CD4-positive, alpha-beta T cell treated with Interleukin-21 for 1 hour (primary cell): ENCODE data around the gene PCBD2.
A peak's percentile ranks its signal among the peaks of the same experiment; 100 is the strongest.
"Not testable (repeated sequence)": the region's sequence is repeated elsewhere in the genome, so short reads cannot be mapped to it uniquely, and the experiment has no call there.

Source experiments
- DNase-seq: peaks from one replicate; pipeline ENCODE4 v3.0.0-alpha.2; 2020

Gene PCBD2

GRCh38 chr5:134904610-134905245 lies at the start of gene PCBD2:
Gene PCBD2, plus strand, starts transcription at chr5:134905131. Its CDS starts 9 bp downstream, at chr5:134905140.
- peak; percentile 94 for DNase-seq

GRCh38 chr5:134856465-134856864 lies 48.5 kb upstream of the PCBD2 start:
- not testable (repeated sequence) for DNase-seq

- DNase-seq = no peak
Observed at GRCh38 chr5:134857401-134857800, 47.5 kb upstream of the PCBD2 start.

DNA sequence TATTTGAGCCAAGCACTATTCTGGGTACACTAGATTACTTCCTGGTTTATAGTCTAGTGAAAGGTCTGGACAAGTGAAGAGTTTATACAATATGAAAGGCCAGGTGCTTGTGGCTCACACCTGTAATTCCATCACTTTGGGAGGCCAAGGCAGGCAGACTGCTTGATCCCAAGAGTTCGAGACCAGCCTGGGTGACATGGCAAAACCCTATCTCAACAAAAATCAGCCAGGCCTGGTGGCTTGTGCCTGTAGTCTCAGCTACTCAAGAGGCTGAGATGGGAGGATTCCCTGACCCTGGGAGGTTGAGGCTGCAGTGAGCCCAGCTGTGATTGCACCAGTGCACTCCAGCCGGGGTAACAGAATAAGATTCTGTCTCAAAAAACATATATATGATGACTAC lies 40.2 kb upstream of the PCBD2 start:
- DNase-seq = no peak

GRCh38 chr5:134873494-134873893 lies 31.4 kb upstream of the PCBD2 start:
- peak; percentile 23 for DNase-seq

GRCh38 chr5:134873987-134874830 lies 30.7 kb upstream of the PCBD2 start, which contains the start of gene TXNDC15:
Gene TXNDC15, plus strand, starts transcription at chr5:134874371. Its CDS starts 57 bp downstream, at chr5:134874428.
- peak; percentile 83 for DNase-seq

GRCh38 chr5:134874831-134875655 lies 29.9 kb upstream of the PCBD2 start:
- DNase-seq = peak; percentile 36

- no peak for DNase-seq
Observed at GRCh38 chr5:134877159-134877558, 27.8 kb upstream of the PCBD2 start.

DNA sequence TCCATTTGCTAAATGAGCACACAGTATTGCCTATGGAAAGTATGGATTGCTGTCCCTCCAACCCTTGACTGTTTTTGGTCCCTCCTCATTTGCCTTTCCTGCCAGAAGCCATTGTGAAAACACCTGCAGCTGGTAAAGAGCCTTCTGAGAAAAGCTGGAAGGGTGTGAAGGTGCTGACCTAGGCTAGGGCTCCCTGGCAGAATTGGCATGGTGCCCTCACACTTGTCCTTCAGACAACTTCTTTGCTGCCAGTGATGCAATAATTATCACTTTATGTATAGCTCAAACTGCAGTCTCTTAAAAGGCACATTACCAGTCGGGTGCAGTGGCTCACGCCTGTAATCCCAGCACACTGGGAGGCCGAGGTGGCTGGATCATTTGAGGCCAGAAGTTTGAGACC lies 26.5 kb upstream of the PCBD2 start:
- no peak for DNase-seq

DNA sequence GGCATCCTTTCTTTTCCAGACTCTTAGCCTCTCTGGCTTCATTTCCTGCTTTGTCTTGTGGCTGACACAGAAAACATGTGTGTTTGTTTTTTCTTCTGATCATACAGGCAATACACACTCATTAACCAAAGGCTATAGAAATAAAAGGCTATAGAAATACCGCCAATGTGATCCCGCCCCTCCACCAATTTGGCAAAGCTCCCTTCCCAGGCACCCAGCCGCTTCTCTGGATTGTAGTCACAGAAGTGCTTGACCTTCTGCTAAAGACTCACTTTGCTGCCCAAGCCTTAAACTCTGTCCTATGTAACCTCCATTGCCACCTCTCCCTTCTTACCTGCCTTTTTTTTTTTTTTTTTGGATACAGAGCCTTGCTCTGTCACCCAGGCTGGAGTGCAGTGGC lies 25.5 kb upstream of the PCBD2 start:
- no peak for DNase-seq

- DNase-seq = not testable (repeated sequence)
Observed at GRCh38 chr5:134880937-134881336, 24.0 kb upstream of the PCBD2 start.

DNA sequence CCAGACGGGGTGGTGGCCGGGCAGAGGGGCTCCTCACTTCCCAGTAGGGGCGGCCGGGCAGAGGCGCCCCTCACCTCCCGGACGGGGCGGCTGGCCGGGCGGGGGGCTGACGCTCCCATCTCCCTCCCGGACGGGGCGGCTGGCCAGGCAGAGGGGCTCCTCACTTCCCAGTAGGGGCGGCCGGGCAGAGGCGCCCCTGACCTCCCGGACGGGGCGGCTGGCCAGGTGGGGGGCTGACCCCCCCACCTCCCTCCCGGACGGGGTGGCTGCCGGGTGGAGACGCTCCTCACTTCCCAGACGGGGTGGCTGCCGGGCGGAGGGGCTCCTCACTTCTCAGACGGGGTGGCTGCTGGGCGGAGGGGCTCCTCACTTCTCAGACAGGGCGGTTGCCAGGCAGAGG lies 23.2 kb upstream of the PCBD2 start:
- DNase-seq = not testable (repeated sequence)

DNA sequence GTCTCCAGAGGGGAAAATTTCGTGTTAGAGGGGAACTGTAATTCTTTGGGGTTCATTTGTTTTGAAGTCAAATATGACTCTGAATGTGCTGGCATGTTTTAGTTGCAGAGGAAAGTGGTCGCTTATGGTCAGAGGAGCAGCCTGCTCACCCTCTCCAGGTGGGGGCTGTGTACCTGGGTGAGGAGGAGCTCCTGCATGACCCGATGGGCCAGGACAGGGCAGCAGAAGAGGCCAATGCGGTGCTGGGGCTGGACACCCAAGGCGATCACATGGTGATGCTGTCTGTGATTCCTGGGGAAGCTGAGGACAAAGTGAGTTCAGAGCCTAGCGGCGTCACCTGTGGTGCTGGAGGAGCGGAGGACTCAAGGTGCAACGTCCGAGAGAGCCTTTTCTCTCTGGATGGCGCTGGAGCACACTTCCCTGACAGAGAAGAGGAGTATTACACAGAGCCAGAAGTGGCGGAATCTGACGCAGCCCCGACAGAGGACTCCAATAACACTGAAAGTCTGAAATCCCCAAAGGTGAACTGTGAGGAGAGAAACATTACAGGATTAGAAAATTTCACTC lies 17.3 kb upstream of the PCBD2 start:
- no peak for DNase-seq

DNA sequence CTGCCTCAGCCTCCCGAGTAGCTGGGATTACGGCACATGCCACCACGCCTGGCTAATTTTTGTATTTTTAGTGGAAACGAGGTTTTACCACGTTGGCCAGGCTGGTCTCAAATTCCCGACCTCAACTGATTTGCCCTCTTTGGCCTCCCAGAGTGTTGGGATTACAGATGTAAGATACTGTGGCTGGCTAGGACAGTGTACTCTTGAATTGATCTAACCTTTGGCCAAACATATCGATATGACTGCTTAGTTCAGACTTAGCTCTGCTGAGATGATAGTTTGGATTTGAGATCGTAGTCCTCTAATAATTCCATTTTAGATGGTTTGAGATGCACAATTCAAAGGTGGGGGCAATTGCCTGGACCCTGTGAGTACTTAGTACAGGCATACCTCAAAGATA lies 15.6 kb upstream of the PCBD2 start:
- DNase-seq = no peak

DNA sequence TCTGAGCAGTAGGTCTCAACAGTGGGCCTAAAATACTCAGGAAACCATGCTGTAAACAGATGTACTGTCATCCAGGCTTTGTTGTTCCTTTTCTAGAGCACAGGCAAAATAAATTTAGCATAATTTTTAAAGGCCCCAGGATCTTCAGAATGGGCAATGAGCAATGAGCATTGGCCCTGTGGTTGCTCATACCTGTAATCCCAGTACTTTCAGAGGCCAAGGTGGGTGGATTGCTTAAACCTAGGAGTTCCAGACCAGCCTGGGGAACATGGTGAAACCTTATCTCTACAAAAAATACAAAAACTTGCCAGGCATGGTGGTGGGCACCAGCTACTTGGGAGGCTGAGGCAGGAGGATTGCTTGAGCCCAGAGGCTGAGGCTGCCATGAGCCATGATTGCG lies 13.5 kb upstream of the PCBD2 start:
- DNase-seq = no peak

DNA sequence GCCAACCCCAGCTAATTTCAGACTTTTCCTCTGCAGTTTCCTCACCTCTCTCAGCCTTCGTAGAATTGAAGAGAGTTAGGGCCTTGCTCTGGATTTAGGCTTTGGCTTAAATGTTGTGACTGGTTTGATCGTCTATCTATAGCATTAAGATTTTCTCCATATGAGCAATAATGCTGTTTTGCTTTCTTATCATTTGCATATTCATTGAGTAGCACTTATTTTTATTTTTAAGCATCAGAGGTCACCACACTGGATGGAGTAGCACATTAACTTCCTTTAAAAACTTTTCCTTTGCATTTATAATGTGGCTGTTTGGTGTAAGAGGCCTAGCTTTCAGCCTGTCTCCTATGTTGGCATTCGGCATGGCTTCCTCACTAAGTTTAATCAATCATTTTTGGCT lies 12.6 kb upstream of the PCBD2 start:
- no peak for DNase-seq

- DNase-seq = no peak
Observed at GRCh38 chr5:134892926-134893325, 12.0 kb upstream of the PCBD2 start.

DNA sequence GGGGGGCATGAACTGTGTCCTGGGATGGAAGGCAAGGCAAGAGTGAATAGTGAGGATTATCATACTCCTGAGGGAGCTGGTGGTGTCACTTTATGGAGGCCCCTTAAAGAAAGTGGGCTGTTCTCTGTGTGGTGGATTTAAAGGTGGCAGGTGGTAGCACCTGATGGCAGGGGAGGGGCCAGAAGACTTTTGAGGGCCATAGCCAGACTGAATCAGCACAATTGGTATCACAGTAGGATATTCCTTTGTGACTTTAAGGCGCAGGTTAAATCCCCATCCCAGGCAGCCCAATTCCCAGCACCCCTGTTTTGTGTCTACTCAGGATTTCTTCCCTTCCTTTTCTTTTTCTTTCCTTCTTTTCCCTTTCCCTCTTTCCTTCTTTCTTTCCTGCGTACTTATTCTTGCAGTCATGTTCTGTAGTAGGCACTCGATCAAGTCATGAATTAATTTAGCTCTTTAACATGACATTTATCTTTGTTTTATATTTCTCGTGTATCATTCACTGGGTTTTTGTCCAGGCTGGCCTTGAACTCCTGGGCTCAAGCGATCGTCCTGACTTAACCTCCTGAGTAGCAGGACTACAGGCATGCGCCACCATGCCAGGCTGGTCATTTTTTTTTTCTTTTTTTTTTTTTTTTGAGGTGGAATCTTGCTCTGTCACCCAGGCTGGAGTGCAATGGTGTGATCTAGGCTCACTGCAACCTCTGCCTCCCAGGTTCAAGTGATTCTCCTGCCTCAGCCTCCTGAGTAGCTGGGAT lies 11.0 kb upstream of the PCBD2 start:
- no peak for DNase-seq

DNA sequence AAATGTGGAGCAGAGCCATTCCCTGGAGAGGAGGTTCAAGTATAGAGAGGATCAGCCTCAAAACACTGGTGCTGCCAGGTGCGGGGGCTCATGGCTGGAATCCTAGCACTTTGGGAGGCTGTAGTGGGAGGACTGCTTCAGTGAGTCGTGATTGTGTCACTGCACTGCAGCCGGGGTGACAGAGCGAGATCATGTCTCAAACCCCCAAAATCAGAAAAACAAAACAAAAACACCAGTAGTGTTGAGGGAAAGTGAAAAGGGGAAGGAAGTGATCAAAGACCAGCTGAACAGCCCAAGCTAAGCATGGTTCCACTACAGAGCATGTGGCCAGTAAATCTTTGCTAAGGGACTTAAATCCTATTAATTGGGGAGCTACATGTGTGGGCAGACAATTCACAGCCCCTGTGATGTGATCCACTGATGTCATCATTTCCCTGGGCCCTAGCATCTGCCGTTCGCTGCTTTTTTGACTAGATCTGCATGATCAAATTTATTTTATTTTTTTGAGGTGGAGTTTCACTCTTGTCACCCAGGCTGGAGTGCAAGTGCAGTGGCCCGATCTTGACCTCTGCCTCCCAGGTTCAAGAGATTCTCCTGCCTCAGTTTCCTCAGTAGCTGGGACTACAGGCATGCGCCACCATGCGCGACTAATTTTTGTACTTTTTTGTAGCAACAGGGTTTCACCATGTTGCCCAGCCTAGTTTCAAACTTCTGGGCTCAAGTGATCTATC lies 2.7 kb upstream of the PCBD2 start:
- DNase-seq = no peak

GRCh38 chr5:134905246-134905996 lies 490 bp downstream of the PCBD2 start:
- peak; percentile 74 for DNase-seq

DNA sequence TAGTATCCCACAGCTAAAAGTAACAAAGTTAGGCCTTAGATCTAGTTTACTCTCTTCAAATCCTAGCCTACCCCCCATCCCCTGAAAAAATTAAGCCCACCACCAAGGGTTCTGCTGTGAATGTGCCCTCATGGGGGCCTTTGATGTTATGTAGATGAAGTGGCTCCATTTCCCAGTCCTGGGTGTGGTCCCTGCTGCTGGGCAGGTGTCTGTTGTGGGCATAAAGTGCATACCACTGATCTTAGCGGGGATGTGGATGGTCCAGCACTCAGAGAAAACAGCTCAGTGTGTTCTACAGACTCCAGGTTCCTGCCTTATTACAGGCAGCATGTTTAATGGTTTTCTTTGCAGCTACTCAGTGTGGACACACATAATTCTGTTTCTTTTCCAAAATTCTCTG lies 1.9 kb downstream of the PCBD2 start:
- no peak for DNase-seq
